Measurements from ENCODE around the gene MAP3K13. TPM values are rescaled to one million over a fixed set of nuclear protein-coding genes. Genes with fewer than 3 reads are reported as not detected.
"Not testable (repeated sequence)": the region's sequence is repeated elsewhere in the genome, so short reads cannot be mapped to it uniquely, and the experiment has no call there.

Gene MAP3K13
- total RNA-seq, 1 experiment from 2014 or later = 23.5 TPM

GRCh38 chr3:185363662-185364203 is 797 bp downstream of the MAP3K13 start:
- Histone ChIP-seq H3K27ac (no peak overlapping the region), H3K9me3 (replicated peaks) (no peaks in the 10 kb centered on the region), H3K27me3 (no peaks in the 10 kb centered on the region), H3K36me3 (no peaks in the 10 kb centered on the region), H3K4me3 (peak overlapping the region; percentile 63), H3K4me1 (0 out of 2 replicates have a peak, but pooled peaks cover 2% of the 10 kb centered on the region)
- no peak for DNase-seq

GRCh38 chr3:185365291-185366073 is 2.5 kb downstream of the MAP3K13 start:
- Histone ChIP-seq H3K9me3 (replicated peaks) (no peaks in the 10 kb centered on the region), H3K27me3 (no peaks in the 10 kb centered on the region), H3K36me3 (no peaks in the 10 kb centered on the region), H3K4me3 (no peak overlapping the region), H3K27ac (no peak overlapping the region), H3K4me1 (0 out of 2 replicates have a peak, but pooled peaks cover 2% of the 10 kb centered on the region)
- no peak for DNase-seq

GRCh38 chr3:185366074-185366335 is 3.1 kb downstream of the MAP3K13 start:
- no peak overlapping the region for H3K4me3 ChIP-seq
- H3K27me3 ChIP-seq = no peaks in the 10 kb centered on the region
- DNase-seq = no peak
- H3K36me3 ChIP-seq = no peaks in the 10 kb centered on the region
- H3K4me1 ChIP-seq = 0 out of 2 replicates have a peak, but pooled peaks cover 2% of the 10 kb centered on the region
- no peaks in the 10 kb centered on the region for H3K9me3 ChIP-seq (replicated peaks)
- H3K27ac ChIP-seq = no peak overlapping the region

- Histone ChIP-seq H3K9me3 (replicated peaks) (no peaks in the 10 kb centered on the region), H3K27me3 (no peaks in the 10 kb centered on the region), H3K4me3 (no peak overlapping the region), H3K27ac (no peak overlapping the region), H3K36me3 (no peaks in the 10 kb centered on the region), H3K4me1 (peaks cover 8% of the 10 kb centered on the region; the same call in 1 of the 2 replicates)
- no peak for DNase-seq
Observed at GRCh38 chr3:185366913-185367312, 4.0 kb downstream of the MAP3K13 start.

- not testable (repeated sequence) for H3K4me1 ChIP-seq; H3K27me3 ChIP-seq; H3K27ac ChIP-seq; H3K9me3 ChIP-seq (replicated peaks); DNase-seq; H3K4me3 ChIP-seq; H3K36me3 ChIP-seq
Observed at GRCh38 chr3:185370349-185370748, 7.4 kb downstream of the MAP3K13 start.

- H3K27me3 ChIP-seq = no peaks in the 10 kb centered on the region
- H3K4me1 ChIP-seq = peaks cover 5% of the 10 kb centered on the region; the same call in 1 of the 2 replicates
- DNase-seq = peak; percentile 21 to 52
- H3K27ac ChIP-seq = no peak overlapping the region
- no peak overlapping the region for H3K4me3 ChIP-seq
- no peaks in the 10 kb centered on the region for H3K36me3 ChIP-seq
- H3K9me3 ChIP-seq (replicated peaks) = no peaks in the 10 kb centered on the region
Observed at GRCh38 chr3:185371306-185372074, 8.6 kb downstream of the MAP3K13 start.

- no peak overlapping the region for H3K4me3 ChIP-seq
- no peaks in the 10 kb centered on the region for H3K4me1 ChIP-seq
- no peaks in the 10 kb centered on the region for H3K27me3 ChIP-seq
- H3K36me3 ChIP-seq = no peaks in the 10 kb centered on the region
- no peak for DNase-seq
- H3K27ac ChIP-seq = no peak overlapping the region
- no peaks in the 10 kb centered on the region for H3K9me3 ChIP-seq (replicated peaks)
Observed at GRCh38 chr3:185381320-185382058, 18.6 kb downstream of the MAP3K13 start.

GRCh38 chr3:185382154-185382553 is 19.2 kb downstream of the MAP3K13 start:
- Histone ChIP-seq H3K27me3 (no peaks in the 10 kb centered on the region), H3K27ac (no peak overlapping the region), H3K4me1 (no peaks in the 10 kb centered on the region), H3K4me3 (no peak overlapping the region), H3K36me3 (no peaks in the 10 kb centered on the region), H3K9me3 (replicated peaks) (no peaks in the 10 kb centered on the region)
- DNase-seq = no peak

GRCh38 chr3:185386515-185386914 is 23.6 kb downstream of the MAP3K13 start:
- not testable (repeated sequence) for H3K4me3 ChIP-seq; H3K27ac ChIP-seq; H3K36me3 ChIP-seq; H3K27me3 ChIP-seq; DNase-seq; H3K9me3 ChIP-seq (replicated peaks); H3K4me1 ChIP-seq

- no peaks in the 10 kb centered on the region for H3K27me3 ChIP-seq
- H3K4me1 ChIP-seq = no peaks in the 10 kb centered on the region
- no peaks in the 10 kb centered on the region; the same call in 1 of the 2 replicates for H3K9me3 ChIP-seq (replicated peaks)
- no peaks in the 10 kb centered on the region for H3K36me3 ChIP-seq
- H3K27ac ChIP-seq = no peak overlapping the region
- no peak overlapping the region for H3K4me3 ChIP-seq
- DNase-seq = no peak
Observed at GRCh38 chr3:185387646-185388045, 24.7 kb downstream of the MAP3K13 start.

GRCh38 chr3:185393055-185393454 is 30.1 kb downstream of the MAP3K13 start:
- H3K36me3 ChIP-seq = no peaks in the 10 kb centered on the region
- no peak overlapping the region for H3K27ac ChIP-seq
- H3K27me3 ChIP-seq = no peaks in the 10 kb centered on the region

GRCh38 chr3:185397676-185398075 is 34.7 kb downstream of the MAP3K13 start:
- no peaks in the 10 kb centered on the region for H3K9me3 ChIP-seq (replicated peaks)
- no peaks in the 10 kb centered on the region for H3K27me3 ChIP-seq

More at GRCh38 chr3:185393055-185393454, 30.1 kb downstream of the MAP3K13 start:
- no peak for DNase-seq
- no peak overlapping the region for H3K4me3 ChIP-seq
- H3K4me1 ChIP-seq = no peaks in the 10 kb centered on the region
- H3K9me3 ChIP-seq (replicated peaks) = no peaks in the 10 kb centered on the region; the same call in 1 of the 2 replicates

GRCh38 chr3:185399737-185400667 is 37.1 kb downstream of the MAP3K13 start:
- H3K27me3 ChIP-seq = no peaks in the 10 kb centered on the region
- DNase-seq = no peak
- H3K9me3 ChIP-seq (replicated peaks) = no peaks in the 10 kb centered on the region
- H3K4me1 ChIP-seq = peaks cover 20% of the 10 kb centered on the region
- no peak overlapping the region for H3K4me3 ChIP-seq
- H3K27ac ChIP-seq = no peak overlapping the region
- no peaks in the 10 kb centered on the region for H3K36me3 ChIP-seq

More at GRCh38 chr3:185397676-185398075, 34.7 kb downstream of the MAP3K13 start:
- H3K27ac ChIP-seq = no peak overlapping the region
- no peaks in the 10 kb centered on the region for H3K36me3 ChIP-seq
- peaks cover 14% of the 10 kb centered on the region for H3K4me1 ChIP-seq
- H3K4me3 ChIP-seq = no peak overlapping the region
- DNase-seq = no peak

GRCh38 chr3:185400866-185401265 is 37.9 kb downstream of the MAP3K13 start:
- H3K4me3 ChIP-seq = no peak overlapping the region
- H3K36me3 ChIP-seq = no peaks in the 10 kb centered on the region
- H3K9me3 ChIP-seq (replicated peaks) = no peaks in the 10 kb centered on the region
- H3K4me1 ChIP-seq = peaks cover 20% of the 10 kb centered on the region
- DNase-seq = no peak
- no peaks in the 10 kb centered on the region for H3K27me3 ChIP-seq
- H3K27ac ChIP-seq = no peak overlapping the region
